D721Med (cell line): Measurements from ENCODE around the gene TMEM165.
"Not testable (repeated sequence)": the region's sequence is repeated elsewhere in the genome, so short reads cannot be mapped to it uniquely, and the experiment has no call there.

Experiments
- DNase-seq: peaks from one replicate; pipeline ENCODE4 v3.0.0; 2011; ENCODE audit warnings: low spot score; ENCODE audit not compliant: insufficient read length
- FAIRE-seq: peaks from 2 replicates; lab custom pipeline; 2011; peaks lifted over from hg19 to GRCh38; lab: Jason Lieb, UNC
- CTCF ChIP-seq: IDR thresholded peaks from 2 replicates; pipeline ENCODE4 v1.5.1; 2012; ENCODE audit warnings: mild to moderate bottlenecking, control low read depth; ENCODE audit not compliant: insufficient read depth; ENCODE audit errors: missing control alignments

TMEM165 gene

GRCh38 chr4:55395529-55396307, at the start of gene TMEM165:
Gene TMEM165, plus strand, starts transcription at chr4:55395957. Its CDS starts 233 bp downstream, at chr4:55396190.
- FAIRE-seq = no peak
- no peak for TF ChIP-seq CTCF
- DNase-seq = peak; percentile 64

- peak; percentile 60 for TF ChIP-seq CTCF
- FAIRE-seq (no peak), DNase-seq (peak; percentile 70)
Measured at GRCh38 chr4:55345980-55346850, 49.5 kb upstream of the TMEM165 start, which contains the start of gene SRD5A3. Gene SRD5A3, plus strand, starts transcription at chr4:55346242. Its CDS starts 95 bp downstream, at chr4:55346337.

- FAIRE-seq = no peak
- no peak for TF ChIP-seq CTCF
- no peak for DNase-seq
Measured at GRCh38 chr4:55346851-55347255, 48.9 kb upstream of the TMEM165 start.

GRCh38 chr4:55347610-55348228, 48.0 kb upstream of the TMEM165 start:
- no peak for DNase-seq
- no peak for TF ChIP-seq CTCF
- FAIRE-seq = no peak

GRCh38 chr4:55348466-55348865, 47.3 kb upstream of the TMEM165 start:
- FAIRE-seq (no peak), DNase-seq (no peak)
- TF ChIP-seq CTCF = no peak

- not testable (repeated sequence) for FAIRE-seq, DNase-seq
Measured at GRCh38 chr4:55350870-55351269, 44.9 kb upstream of the TMEM165 start.

- no peak for FAIRE-seq
- DNase-seq = no peak
- TF ChIP-seq CTCF = no peak
Measured at GRCh38 chr4:55351824-55352223, 43.9 kb upstream of the TMEM165 start.
